ENCODE measurements around the gene ATL3. TPM values are rescaled to one million over a fixed set of nuclear protein-coding genes. Genes with fewer than 3 reads are reported as not detected.
"Not testable (repeated sequence)": the region's sequence is repeated elsewhere in the genome, so short reads cannot be mapped to it uniquely, and the experiment has no call there.

ATL3 gene
- total RNA-seq, 1 experiment from 2014 or later, result 79.0 TPM

DNA sequence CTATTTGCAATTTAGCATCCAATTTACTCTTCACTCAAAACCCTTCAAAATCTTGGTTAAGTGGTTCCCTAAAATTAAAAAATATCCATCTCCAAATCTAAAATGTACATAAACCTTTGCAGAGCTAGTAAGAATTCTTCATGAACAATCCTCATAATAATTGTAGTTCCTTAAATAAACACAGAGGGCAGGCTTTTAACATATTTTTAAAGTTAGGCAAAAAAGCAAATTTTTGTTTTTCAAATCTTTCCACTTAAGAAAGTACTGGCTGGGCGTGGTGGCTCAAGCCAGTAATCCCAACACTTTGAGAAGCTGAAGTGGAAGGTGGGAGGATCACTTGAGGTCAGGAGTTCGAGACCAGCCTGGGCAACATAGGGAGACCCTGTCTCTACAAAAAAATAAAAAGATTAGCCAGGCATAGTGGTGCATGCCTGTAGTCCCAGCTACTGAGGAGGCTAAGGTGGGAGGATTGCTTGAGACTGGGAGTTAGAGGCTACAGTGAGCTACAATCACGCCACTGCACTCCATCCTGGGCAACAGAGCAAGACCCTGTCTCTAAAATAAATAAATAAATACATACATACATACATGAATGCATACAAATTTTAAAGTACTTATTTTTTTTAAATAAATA lies 31.9 kb downstream of the ATL3 start:
- BruUV-seq (replicated peaks), result no TSS peak
- POLR2A ChIA-PET, result no interaction called here

DNA sequence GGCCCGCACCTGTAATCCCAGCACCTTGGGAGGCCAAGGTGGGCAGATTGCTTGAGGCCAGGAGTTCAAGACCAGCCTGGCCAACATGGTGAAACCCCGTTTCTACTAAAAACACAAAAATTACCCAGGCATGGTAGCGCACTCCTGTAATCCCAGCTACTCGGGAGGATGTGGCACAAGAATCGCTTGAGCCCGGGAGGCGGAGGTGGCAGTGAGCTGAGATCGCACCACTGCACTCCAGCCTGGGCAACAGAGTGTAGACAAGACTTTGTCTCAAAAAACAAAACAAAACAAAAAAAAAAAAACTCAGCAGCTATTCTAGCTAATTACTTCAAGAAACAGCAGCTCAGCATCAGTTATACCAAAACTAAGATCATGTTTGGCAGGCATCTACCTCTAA lies 32.7 kb downstream of the ATL3 start:
- CTCF ChIA-PET, result interaction anchor here (1.5 kb wide), 1 partner anchor 24 kb away, joined by 3 read pairs; no protein-coding TSS in a partner anchor
- in situ Hi-C loops (cut with HindIII; ENCODE audit: low pct_unique_long_range_greater_than_20kb, low sequenced_read_pairs); H3K4me3 ChIP-seq (ENCODE audit: low read depth in 2 of 2, low read length in 2 of 2); H3K4me1 ChIP-seq (ENCODE audit: control insufficient read depth, insufficient read depth, low read length); H3K27ac ChIP-seq (ENCODE audit: low read length); BruUV-seq (replicated peaks); ATAC-seq; intact Hi-C loops (cut with micrococcal nuclease; ENCODE audit: unreplicated experiment); H3K27me3 ChIP-seq (ENCODE audit: control insufficient read depth, insufficient read depth, low read length); POLR2A ChIA-PET; DNase-seq (ENCODE audit: low read depth, low spot score); H3K9me3 ChIP-seq (ENCODE audit: control insufficient read depth, insufficient read depth, low read depth, low read length): not testable (repeated sequence)
- peaks cover 19% of the 10 kb centered on the region for H3K36me3 ChIP-seq (ENCODE audit: control insufficient read depth, insufficient read depth, low read length)

More for the DNA sequence above, 31.9 kb downstream of the ATL3 start:
- Histone ChIP-seq H3K9me3 (ENCODE audit: control insufficient read depth, insufficient read depth, low read depth, low read length) (no peaks in the 10 kb centered on the region), H3K4me1 (ENCODE audit: control insufficient read depth, insufficient read depth, low read length) (no peaks in the 10 kb centered on the region), H3K4me3 (ENCODE audit: low read depth in 2 of 2, low read length in 2 of 2) (no peak overlapping the region), H3K27ac (ENCODE audit: low read length) (no peak overlapping the region), H3K27me3 (ENCODE audit: control insufficient read depth, insufficient read depth, low read length) (no peaks in the 10 kb centered on the region), H3K36me3 (ENCODE audit: control insufficient read depth, insufficient read depth, low read length) (peaks cover 26% of the 10 kb centered on the region)
- ATAC-seq (no peak), DNase-seq (ENCODE audit: low read depth, low spot score) (no peak)
- in situ Hi-C loops (cut with HindIII; ENCODE audit: low pct_unique_long_range_greater_than_20kb, low sequenced_read_pairs), result no loop called here
- CTCF ChIA-PET, result interaction anchor here (1.5 kb wide), 1 partner anchor 23 kb away, joined by 3 read pairs; no protein-coding TSS in a partner anchor
- TF ChIP-seq, protein P1, sequence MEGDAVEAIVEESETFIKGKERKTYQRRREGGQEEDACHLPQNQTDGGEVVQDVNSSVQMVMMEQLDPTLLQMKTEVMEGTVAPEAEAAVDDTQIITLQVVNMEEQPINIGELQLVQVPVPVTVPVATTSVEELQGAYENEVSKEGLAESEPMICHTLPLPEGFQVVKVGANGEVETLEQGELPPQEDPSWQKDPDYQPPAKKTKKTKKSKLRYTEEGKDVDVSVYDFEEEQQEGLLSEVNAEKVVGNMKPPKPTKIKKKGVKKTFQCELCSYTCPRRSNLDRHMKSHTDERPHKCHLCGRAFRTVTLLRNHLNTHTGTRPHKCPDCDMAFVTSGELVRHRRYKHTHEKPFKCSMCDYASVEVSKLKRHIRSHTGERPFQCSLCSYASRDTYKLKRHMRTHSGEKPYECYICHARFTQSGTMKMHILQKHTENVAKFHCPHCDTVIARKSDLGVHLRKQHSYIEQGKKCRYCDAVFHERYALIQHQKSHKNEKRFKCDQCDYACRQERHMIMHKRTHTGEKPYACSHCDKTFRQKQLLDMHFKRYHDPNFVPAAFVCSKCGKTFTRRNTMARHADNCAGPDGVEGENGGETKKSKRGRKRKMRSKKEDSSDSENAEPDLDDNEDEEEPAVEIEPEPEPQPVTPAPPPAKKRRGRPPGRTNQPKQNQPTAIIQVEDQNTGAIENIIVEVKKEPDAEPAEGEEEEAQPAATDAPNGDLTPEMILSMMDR (IDR thresholded peaks at IDR 0.05), result peak; percentile 62
- no peak for TF ChIP-seq TCF7L2 (IDR thresholded peaks at IDR 0.05; ENCODE audit: low read depth, low read length)
- intact Hi-C loops (cut with micrococcal nuclease; ENCODE audit: unreplicated experiment), result no loop called here

DNA sequence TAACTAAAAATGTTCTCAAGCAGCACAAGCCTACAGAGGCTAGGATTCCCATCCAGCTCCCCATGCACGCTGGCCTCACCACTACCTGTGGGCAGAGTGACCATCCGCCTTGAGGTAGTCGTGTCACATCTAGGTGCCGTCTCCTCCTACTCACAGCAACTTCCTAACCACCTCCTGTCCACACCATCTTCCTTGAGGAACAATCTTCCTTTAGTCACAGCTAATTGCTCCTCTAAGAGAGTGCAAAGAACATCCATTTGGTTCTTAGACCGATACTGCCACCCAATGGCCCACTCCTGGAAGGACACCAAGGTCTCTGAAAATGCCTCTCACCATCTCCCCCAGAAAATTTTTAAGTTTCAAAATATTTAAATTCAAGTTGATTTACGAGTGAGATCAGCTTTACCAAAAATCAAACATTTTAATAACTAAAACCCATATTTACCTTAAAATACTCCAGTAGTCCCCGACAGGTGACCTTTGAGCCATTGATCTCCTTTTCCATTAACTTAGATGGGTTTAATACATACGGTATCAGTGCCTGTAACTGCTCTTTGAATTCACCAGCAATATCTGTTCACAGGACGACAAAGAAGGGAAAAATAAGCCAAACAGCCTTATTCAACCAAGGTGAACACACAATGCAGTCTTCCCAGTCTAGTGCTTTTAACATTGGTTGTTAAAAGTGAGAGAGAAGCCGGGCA lies 35.3 kb downstream of the ATL3 start:
- TF ChIP-seq TCF7L2 (IDR thresholded peaks at IDR 0.05; ENCODE audit: low read depth, low read length) (no peak), POLR2AphosphoS5 (IDR thresholded peaks at IDR 0.05; ENCODE audit: low read depth, low read length) (no peak), SIN3A (IDR thresholded peaks at IDR 0.05; ENCODE audit: borderline replicate concordance, insufficient read depth, low read depth, low read length) (no peak)
- TF ChIP-seq, protein P2, sequence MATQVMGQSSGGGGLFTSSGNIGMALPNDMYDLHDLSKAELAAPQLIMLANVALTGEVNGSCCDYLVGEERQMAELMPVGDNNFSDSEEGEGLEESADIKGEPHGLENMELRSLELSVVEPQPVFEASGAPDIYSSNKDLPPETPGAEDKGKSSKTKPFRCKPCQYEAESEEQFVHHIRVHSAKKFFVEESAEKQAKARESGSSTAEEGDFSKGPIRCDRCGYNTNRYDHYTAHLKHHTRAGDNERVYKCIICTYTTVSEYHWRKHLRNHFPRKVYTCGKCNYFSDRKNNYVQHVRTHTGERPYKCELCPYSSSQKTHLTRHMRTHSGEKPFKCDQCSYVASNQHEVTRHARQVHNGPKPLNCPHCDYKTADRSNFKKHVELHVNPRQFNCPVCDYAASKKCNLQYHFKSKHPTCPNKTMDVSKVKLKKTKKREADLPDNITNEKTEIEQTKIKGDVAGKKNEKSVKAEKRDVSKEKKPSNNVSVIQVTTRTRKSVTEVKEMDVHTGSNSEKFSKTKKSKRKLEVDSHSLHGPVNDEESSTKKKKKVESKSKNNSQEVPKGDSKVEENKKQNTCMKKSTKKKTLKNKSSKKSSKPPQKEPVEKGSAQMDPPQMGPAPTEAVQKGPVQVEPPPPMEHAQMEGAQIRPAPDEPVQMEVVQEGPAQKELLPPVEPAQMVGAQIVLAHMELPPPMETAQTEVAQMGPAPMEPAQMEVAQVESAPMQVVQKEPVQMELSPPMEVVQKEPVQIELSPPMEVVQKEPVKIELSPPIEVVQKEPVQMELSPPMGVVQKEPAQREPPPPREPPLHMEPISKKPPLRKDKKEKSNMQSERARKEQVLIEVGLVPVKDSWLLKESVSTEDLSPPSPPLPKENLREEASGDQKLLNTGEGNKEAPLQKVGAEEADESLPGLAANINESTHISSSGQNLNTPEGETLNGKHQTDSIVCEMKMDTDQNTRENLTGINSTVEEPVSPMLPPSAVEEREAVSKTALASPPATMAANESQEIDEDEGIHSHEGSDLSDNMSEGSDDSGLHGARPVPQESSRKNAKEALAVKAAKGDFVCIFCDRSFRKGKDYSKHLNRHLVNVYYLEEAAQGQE (IDR thresholded peaks at IDR 0.05; ENCODE audit: insufficient read depth in 1 of 2, low read depth in 2 of 2, low read length in 1 of 2), result no peak
- TF ChIP-seq, protein P1 (IDR thresholded peaks at IDR 0.05), result peak; percentile 81
- peak; percentile 86 for ATAC-seq
- no peak for DNase-seq (ENCODE audit: low read depth, low spot score)
- ChIA-PET POLR2A (no interaction called here), CTCF (interaction anchor here (0.5 to 1.0 kb wide), 5 partner anchors 8 to 171 kb away, joined by 3 to 11 read pairs (median 6); no protein-coding TSS in a partner anchor)
- H3K27me3 ChIP-seq (ENCODE audit: control insufficient read depth, insufficient read depth, low read length), result no peaks in the 10 kb centered on the region
- H3K9me3 ChIP-seq (ENCODE audit: control insufficient read depth, insufficient read depth, low read depth, low read length), result no peaks in the 10 kb centered on the region
- intact Hi-C loops (cut with micrococcal nuclease; ENCODE audit: unreplicated experiment) (loop anchor here (2.0 kb wide), 1 partner anchor 157 kb away; no protein-coding TSS in a partner anchor), in situ Hi-C loops (cut with HindIII; ENCODE audit: low pct_unique_long_range_greater_than_20kb, low sequenced_read_pairs) (no loop called here)
- no peak overlapping the region for H3K4me3 ChIP-seq (ENCODE audit: low read depth in 2 of 2, low read length in 2 of 2)
- H3K4me1 ChIP-seq (ENCODE audit: control insufficient read depth, insufficient read depth, low read length), result no peaks in the 10 kb centered on the region
- H3K27ac ChIP-seq (ENCODE audit: low read length), result no peak overlapping the region
- H3K36me3 ChIP-seq (ENCODE audit: control insufficient read depth, insufficient read depth, low read length), result peaks cover 19% of the 10 kb centered on the region
- no TSS peak for BruUV-seq (replicated peaks)
